ENCODE results near the gene DENND5B.

- no peak for TF ChIP-seq CTCF (conservative IDR thresholded peaks at IDR 0.05 in 1 of 2, IDR thresholded peaks at IDR 0.05 in 1 of 2; ENCODE audit: extremely low read depth in 1 of 2, insufficient read depth in 1 of 2, low read depth in 1 of 2, low read length in 2 of 2)
- no peak for TF ChIP-seq EZH2 (IDR thresholded peaks at IDR 0.05; ENCODE audit: borderline replicate concordance, low read length)
These were observed 203.9 kb downstream of the DENND5B start for GRCh38 chr12:31387011-31387410.

Measured in mammary epithelial cell (primary cell).